Stimulated activated CD4-positive, alpha-beta T cell treated with anti-CD3 and anti-CD28 coated beads, TNF-alpha, amount 100 ng/mL, for 4 hours (primary cell): ENCODE results near the gene TPRG1.

Experiments used
- DNase-seq, 3 experiments: peaks; one replicate each; pipeline ENCODE4 v3.0.0-alpha.2; 2020; ENCODE audit warnings: low read depth in 3 of 3

The TPRG1 gene

DNA sequence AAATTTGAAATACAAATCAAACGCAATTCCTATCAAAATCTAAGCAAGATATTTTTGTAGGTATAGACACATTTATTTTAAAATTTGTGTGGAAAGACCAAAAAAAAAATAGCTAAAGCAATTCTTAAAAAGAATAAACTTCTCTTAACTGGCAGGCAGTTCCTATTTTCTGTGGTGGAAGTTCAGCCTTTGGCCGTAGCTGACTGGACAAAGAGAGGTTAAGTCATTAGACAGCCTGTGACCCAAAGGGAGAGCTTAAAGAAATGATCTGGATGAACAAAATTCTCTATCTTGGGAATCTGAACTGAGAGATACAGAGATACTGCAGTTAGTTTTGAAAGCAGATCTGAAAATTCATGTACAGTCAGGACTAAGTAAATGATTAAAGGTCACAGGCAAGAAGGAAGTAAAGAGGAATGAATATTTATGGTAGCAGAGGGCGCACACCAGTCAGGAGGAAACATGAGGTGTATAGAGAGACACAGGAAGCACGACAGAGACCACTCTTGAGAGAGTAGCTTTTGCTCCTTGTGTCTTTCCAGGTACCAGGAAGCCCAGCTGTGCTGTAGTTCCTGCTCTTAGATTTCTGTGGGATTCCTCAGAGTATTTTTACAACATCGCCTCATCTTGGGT is 57.5 kb downstream of the TPRG1 start:
- no peak for DNase-seq

- DNase-seq = no peak
These were observed 61.0 kb downstream of the TPRG1 start for GRCh38 chr3:189232790-189233189.

GRCh38 chr3:189233225-189233858 is 61.6 kb downstream of the TPRG1 start:
- DNase-seq = no peak

DNA sequence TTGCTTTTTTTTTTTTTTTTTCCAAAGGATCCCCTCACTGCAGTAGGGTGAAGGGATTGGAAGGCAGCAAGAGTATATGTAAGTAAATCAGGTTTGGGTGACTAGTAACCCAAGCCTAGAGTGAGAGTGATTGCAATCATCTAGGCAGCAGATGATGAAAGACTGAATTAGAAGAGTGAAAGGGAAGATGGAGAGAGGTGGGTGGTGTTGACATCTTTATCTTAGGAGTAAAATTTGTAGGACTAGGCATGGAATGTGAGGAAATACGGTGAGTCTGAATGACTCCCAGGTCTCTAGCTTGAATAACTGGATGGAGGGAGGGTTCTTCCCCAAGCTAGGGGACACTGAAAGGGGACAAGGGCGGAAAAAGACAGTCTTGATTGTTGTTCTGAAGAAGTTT is 63.4 kb downstream of the TPRG1 start:
- no peak for DNase-seq

DNA sequence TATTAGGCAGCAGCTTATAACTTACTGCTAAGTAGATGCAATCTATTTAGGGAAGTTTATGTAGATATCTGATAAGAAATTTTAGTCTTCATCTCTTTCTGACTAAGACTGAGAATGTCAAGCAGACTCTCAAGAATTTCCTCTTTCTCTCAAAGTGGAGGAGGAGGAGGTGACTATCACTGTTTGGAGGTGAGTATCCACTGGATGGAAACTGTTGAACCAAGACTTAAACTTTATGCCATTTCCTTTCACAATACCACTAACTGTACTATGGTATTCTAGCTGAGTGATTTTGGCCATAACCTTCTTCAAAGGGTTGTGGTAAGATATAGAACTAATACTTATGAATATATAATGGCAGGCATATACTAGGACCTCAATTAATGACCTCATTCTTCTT is 64.6 kb downstream of the TPRG1 start:
- DNase-seq = no peak

DNA sequence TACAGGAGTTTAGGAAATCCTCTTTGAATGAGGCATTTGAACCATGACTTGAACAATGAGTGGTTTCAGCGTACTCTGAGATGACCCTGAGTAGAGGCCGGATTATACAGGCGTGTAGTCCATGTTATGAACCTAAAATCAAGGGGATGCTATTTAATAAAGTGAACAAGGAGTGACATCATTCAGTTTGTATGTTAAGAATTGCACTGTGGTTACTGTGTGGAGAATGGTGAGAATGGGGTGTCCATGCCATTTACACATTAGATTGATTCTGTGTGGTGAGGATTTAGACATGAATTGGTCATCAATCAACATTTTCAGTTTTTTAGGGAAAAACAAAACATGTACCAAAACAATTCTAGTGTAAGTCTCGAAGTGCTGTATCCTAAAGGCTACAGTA is 65.8 kb downstream of the TPRG1 start:
- no peak for DNase-seq

DNA sequence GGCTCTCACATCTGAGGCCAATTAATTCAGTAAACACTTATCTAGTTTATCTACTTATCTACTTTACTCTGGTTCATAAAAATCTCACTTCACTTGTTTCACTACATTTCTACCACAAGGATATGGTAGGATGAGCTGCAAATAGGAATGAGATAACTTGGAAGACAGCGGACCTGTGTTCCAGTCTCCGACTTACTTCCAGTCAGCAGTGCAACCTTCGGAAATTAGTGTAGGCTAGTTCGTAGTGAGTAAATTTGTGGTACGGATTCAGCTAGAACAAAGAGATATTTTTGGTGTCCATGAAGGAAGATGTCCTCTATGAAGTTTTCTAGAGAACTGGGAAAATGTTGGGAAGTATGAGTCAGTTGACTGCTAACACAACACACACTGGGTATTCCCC is 66.3 kb downstream of the TPRG1 start:
- DNase-seq = no peak

GRCh38 chr3:189239616-189240015 is 67.8 kb downstream of the TPRG1 start:
- no peak for DNase-seq

DNA sequence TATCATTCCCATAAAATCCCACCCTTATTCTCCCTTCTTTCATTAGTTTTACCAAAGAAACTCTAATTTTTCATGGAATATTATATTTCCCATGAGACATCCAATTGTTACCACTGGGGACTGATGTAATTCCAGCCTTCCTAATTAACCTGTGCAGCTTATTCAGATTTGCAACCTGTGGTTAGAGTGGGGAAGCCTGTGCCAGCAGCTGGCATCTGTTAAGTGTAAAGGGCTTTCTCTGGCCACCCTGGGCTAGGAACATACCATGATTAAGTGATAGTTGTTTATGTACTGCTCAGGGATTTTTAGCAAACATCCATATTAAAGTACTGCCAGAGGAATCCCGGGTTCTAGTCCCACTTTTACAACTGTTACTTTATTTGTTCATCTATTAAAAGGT is 78.2 kb downstream of the TPRG1 start:
- DNase-seq = no peak

- no peak for DNase-seq
These were observed 86.5 kb downstream of the TPRG1 start for GRCh38 chr3:189258261-189258660.

DNA sequence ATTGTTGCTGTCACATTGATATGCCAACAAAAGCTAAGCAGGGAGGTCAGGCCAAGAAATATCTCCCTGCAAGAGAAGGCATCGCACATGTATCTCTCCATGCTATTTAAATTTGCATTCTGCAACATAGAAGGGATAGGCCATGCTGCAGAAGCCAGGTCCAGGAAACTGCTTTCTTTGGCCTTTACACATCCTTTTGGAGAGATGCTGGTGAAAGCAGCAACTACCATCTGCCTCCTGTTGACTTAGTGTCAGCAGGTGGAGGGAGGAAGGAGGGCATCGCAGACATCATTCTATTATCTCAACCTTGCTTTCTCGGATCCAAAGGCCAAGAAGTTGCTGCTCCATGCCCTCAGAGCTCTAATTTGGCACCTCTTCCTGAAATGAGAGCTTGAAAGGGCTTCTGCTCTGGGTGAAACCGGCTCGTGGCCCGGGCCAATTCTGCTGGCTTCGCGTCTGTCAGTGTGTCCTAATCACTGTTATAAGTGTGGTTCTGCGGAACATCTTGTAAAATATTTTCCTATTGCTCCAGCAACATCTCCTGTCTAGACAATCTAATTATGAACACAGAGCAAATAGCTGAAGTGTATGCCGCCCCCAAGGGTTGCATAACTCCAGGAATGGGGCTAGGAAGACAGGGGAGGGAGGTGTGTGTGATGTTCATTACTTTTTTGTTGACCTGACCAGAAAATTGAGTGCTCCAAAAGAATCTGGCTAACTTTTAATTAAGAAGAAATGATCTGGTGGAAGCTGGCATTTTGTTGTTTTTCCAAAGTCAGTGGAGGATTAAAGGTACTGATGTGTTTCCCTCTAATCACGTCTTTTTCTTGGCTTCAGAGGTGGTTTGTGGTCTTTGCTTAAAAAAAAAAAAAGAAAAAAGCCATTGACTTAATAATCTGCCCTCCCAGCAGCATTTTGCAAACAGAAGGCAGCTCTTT is 89.1 kb downstream of the TPRG1 start:
- DNase-seq = no peak

DNA sequence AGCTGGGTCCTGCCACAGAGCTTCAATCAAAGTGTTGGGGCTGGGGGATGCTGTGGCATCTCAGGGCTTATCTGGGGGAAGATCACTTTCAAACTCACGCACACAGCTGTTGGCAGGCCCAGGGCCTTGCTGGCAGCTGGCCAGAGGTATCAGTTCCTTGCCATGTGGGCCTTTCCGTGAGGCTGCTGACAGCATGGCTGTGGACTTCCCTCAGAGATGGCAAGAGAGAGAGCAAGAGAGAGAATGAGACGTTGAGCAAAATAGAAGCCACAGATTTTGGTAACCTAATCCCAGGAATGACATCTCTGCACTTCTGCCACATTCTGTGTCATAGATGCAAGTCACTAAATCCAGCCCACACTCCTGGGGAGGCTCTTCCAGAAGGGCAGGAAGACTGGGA is 91.0 kb downstream of the TPRG1 start:
- no peak for DNase-seq

DNA sequence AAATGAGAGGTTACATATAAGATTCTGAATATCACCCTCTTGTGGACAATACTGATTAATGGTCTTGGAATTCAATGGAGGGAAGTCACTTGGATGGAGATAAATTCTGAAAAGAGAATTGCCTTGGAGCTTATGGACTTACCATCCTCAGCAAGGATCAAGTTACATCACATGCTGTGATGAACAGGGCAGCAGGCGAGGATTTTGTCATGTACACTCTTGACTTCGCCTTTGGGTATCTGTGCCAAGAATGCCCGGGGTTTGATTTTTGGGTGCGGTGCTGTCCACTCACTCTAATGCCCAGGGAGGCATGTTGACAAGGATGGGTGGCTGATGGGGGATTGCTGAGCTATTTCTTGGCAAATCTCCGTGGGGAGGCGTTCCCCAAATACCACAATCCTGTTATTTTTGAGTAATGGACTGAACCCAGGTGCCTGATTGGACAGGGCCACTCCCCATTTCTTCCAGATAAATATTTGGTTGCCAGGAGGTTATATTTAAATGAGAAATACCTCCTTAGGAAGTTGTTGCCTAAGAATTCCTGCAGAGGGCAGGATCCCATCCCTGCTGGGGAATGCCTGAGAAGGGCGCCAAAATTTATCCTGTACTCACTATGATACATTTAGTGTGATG is 96.3 kb downstream of the TPRG1 start:
- no peak for DNase-seq

- no peak for DNase-seq
These were observed 97.6 kb downstream of the TPRG1 start for GRCh38 chr3:189269365-189269764.

DNA sequence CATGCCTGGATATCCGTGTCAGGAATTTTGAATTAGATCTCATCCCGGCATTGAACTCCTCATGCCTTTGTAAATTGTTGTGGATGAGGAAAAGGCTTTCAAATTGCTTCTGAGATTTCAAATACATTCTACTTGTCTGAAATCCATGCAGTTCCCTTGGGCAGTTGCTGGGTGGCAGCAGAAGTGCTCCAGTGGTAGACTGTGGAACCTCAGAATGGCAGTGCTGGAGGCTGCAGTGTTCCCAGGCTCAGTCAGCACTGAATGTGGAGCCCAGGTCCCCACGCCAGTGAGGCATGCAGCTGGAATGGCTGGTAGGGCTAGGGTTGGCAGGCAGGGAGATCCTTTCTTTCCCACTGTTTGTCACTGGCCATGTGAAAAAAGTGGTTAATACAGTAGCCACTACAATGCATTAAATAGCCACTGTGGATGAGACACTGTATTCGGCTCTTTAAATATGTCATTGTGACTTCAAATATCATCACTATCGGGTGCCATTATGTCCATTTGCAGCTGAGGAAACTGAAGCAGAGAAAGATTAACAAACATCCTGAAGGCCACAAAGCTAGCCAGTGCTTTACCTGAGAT is 98.6 kb downstream of the TPRG1 start:
- peak in 1 of 3 experiments; percentile 2 for DNase-seq

DNA sequence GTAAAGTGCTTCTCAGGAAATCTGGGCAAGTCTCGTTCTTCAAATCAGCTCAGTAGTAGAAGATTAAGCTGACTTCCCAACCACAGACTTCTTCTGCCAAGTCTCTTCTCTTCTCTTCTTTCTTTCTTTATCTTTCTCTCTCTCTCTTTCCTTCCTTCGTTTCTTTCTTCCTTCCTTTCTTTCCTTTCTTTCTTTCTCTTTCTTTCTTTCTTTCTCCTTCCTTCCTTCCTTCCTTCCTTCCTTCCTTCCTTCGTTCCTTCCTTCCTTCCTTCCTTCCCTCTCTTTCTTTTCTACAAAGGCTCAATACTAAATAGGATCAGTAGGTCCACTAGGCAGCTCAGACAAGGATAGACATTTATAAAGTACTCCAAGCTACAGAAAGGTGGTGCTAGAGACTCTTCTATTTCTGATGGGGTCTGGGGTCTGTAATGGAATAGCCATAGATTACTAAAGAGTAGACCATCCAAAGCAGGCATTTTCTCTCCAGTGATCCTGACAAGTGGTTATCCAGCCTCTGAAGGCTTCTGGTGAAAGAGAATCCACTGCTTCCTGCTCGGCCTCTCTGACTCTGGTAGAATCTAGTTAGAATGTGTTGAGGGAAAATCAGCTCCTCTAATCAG is 100.8 kb downstream of the TPRG1 start:
- no peak for DNase-seq

- DNase-seq = no peak
These were observed 102.0 kb downstream of the TPRG1 start for GRCh38 chr3:189273736-189274135.

- no peak for DNase-seq
These were observed 103.4 kb downstream of the TPRG1 start for GRCh38 chr3:189275182-189275581.

DNA sequence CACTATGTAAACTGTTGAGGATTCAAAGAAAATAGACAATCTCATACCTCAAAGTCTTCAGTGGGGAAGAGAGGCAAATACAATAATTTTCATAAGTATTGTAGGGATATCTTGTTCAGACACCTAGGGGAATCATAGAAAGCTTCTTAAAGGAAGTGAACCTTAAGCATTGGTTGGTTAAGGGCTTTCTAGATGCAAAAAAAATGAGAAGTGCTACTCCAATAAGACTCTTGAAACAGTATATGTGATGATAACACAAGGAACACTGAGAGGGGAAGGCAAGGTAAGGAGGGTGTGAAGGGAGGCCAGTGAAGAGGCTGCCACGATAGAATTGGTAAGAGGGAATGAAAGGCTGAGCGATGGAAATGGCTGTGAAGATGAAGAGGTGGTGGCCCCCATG is 104.1 kb downstream of the TPRG1 start:
- DNase-seq = no peak

DNA sequence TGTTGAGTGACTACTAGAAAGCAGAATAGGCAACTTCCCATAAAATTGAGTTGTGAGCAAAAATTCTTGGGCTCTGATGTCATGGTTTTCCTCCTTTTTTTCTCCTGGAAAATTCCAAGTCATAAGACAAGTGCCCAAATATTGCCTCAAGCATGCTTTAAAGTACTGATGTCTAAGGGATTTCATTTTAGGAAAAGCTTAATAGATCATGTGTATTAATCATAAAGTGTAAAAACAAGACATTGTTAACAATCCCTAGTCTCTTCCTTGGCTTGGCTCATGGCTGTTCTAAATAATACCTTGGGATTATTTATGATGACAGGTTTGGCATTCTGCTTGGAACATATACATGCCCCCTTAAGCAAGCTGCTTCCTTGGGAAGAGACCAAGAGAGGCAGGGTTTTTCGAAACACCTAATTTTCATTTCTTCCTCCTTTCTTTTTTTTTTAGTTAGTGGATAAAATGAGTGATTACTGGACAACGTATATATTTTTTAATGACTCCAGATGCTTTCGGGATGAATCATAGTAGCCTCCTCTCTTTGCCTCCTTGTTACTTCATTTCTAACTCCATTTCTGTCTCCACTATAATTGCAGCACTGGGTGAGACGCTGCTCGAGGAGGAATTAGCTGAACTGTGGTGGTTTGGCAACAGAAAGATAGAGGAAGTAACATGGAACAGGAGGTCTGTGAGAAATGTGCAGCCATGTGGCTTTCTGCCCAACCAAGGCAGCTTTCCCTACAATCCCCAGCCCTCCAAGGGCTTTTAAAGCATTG is 104.9 kb downstream of the TPRG1 start:
- no peak for DNase-seq

DNA sequence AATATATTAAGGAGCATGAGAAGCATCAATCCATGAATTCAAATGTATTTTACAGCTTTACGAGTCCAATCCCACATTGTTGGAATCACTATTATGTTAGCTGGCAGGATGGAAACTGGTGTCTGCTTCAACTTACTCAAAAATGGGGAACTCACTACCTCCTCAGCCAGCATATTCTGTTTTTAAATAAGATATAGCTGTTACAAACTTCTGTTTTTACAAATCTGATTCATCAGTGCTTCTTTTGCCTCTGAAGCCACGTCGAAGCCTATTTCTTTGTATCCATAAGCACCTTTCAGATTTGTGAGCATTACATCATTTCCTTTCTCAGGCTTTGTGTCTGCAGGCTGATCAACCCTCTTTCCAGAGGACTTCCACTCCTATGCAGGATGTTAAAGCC is 105.9 kb downstream of the TPRG1 start:
- DNase-seq = no peak
